ENCODE measurements around the gene UNG. TPM values are rescaled to one million over a fixed set of nuclear protein-coding genes. Genes with fewer than 3 reads are reported as not detected.

Gene UNG
- total RNA-seq, 6 experiments from 2014 or later: 19.3 to 30.4 (median 21.8) TPM

DNA sequence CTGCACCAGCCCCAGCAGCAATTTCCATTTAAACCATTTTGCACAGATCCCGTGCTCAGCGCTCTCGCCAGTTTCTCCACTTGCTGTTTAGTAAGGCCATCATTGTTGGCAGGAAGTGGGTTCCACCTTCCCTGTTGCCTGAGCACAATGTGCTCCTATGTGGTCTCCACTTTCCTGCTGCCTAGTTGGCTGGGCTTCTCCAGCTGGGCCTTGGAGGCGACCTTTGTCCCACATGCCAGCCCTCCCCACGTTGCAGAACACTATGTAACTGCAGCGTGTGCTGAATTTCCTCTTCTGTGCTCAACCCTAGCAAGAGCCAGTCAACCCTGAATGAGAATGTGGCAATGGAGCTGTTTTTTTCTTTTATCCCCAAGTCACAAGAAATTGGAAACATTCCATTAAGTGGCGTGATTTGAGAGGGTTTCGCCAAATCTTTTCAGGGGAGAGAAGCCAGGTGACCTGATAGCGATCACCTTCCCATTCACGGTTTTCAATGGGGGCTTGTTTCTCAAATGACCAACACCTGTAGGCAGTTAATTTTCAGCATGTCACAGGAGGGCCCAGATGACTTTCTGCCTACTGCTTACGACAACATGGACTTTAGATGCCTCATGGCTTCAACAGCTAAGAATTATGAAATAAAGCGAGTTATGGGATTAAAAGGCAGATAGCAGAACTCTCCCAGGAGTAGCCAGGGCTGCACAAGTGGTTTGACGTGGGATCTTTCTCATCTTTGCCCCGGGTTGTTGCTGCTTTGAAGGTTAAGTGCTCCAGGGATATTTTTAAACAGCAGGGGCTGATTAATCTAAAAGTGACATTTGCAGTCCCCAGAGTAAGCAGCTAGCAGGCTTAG is 18.6 kb downstream of the UNG start, which contains the start of gene ACACB:
Gene ACACB, plus strand, starts transcription at position 830 of the 853 bp plus-strand sequence. CDS start 22,819 bp downstream, outside the sequence.
- Mint-ChIP-seq H3K27ac (no peak within 1 kb of the TSS), H3K27me3 (ENCODE audit: insufficient read depth) (peaks cover 4% of the 10 kb centered on the region)
- no peak for DNase-seq

DNA sequence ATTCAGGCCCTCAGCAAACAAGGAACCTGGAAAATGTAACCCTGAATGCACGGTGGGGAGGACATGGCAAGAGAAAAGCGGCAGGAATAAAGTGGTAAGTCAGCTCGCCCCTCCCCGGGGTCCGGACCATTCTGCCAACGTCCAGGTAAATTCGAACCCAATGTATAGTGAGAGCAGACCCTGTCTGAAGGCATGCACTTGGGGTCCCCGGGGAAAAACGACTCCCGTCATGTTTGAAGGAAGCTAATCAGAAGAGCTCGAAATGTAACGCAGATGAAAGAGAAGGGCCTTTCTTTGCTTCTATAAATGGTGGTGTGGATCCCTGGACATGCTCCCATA is 19.2 kb downstream of the UNG start:
- Mint-ChIP-seq H3K4me1 (ENCODE audit: low read depth) (peaks cover 14% of the 10 kb centered on the region), H3K36me3 (ENCODE audit: low read depth) (no peaks in the 10 kb centered on the region), H3K27ac (no peak overlapping the region), H3K9me3 (no peaks in the 10 kb centered on the region), H3K4me3 (no peak overlapping the region), H3K27me3 (ENCODE audit: insufficient read depth) (peaks cover 4% of the 10 kb centered on the region)
- TF ChIP-seq, protein P1, sequence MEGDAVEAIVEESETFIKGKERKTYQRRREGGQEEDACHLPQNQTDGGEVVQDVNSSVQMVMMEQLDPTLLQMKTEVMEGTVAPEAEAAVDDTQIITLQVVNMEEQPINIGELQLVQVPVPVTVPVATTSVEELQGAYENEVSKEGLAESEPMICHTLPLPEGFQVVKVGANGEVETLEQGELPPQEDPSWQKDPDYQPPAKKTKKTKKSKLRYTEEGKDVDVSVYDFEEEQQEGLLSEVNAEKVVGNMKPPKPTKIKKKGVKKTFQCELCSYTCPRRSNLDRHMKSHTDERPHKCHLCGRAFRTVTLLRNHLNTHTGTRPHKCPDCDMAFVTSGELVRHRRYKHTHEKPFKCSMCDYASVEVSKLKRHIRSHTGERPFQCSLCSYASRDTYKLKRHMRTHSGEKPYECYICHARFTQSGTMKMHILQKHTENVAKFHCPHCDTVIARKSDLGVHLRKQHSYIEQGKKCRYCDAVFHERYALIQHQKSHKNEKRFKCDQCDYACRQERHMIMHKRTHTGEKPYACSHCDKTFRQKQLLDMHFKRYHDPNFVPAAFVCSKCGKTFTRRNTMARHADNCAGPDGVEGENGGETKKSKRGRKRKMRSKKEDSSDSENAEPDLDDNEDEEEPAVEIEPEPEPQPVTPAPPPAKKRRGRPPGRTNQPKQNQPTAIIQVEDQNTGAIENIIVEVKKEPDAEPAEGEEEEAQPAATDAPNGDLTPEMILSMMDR (IDR thresholded peaks at IDR 0.05): no peak
- DNase-seq: no peak

More for the DNA sequence above, 18.6 kb downstream of the UNG start, which contains the start of gene ACACB:
- TF ChIP-seq, protein P1 (IDR thresholded peaks at IDR 0.05): no peak
- Mint-ChIP-seq H3K36me3 (ENCODE audit: low read depth) (no peaks in the 10 kb centered on the region), H3K9me3 (no peaks in the 10 kb centered on the region), H3K4me1 (ENCODE audit: low read depth) (peaks cover 18% of the 10 kb centered on the region), H3K4me3 (no peak within 1 kb of the TSS)

- peaks cover 4% of the 10 kb centered on the region for H3K27me3 Mint-ChIP-seq (ENCODE audit: insufficient read depth)
- no peak overlapping the region for H3K4me3 Mint-ChIP-seq
- H3K36me3 Mint-ChIP-seq (ENCODE audit: low read depth): no peaks in the 10 kb centered on the region
- H3K4me1 Mint-ChIP-seq (ENCODE audit: low read depth): no peaks in the 10 kb centered on the region
- H3K9me3 Mint-ChIP-seq: no peaks in the 10 kb centered on the region
- DNase-seq: no peak
- TF ChIP-seq, protein P1 (IDR thresholded peaks at IDR 0.05): no peak
- H3K27ac Mint-ChIP-seq: no peak overlapping the region
Observed at GRCh38 chr12:109120095-109120494, 22.7 kb downstream of the UNG start.

DNA sequence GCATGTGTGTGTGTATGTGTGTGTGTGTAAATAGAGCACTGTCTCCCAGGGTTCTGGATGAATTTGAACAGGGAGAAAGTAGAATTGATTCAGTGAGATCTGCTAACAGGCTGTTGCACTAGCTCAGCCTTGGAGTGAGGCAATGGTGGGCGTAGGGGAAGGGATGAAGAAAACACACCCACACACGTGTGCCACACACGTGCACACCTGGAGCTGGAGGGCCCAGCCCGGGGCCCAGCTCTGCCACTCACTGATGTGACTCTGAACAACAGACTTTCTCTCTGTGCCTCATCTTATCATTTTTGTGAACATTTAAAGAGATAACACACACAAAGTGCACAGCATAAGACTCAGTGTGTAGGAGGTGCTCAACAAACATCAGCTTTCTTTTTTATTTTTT is 23.2 kb downstream of the UNG start:
- Mint-ChIP-seq H3K27ac (no peak overlapping the region), H3K9me3 (no peaks in the 10 kb centered on the region), H3K27me3 (ENCODE audit: insufficient read depth) (peaks cover 4% of the 10 kb centered on the region), H3K4me3 (no peak overlapping the region), H3K36me3 (ENCODE audit: low read depth) (no peaks in the 10 kb centered on the region), H3K4me1 (ENCODE audit: low read depth) (no peaks in the 10 kb centered on the region)
- DNase-seq: no peak
- TF ChIP-seq, protein P1 (IDR thresholded peaks at IDR 0.05): no peak

GRCh38 chr12:109121346-109121880 is 24.0 kb downstream of the UNG start:
- H3K36me3 Mint-ChIP-seq (ENCODE audit: low read depth): no peaks in the 10 kb centered on the region
- no peaks in the 10 kb centered on the region for H3K9me3 Mint-ChIP-seq
- no peak overlapping the region for H3K27ac Mint-ChIP-seq
- TF ChIP-seq, protein P1 (IDR thresholded peaks at IDR 0.05): no peak
- H3K4me3 Mint-ChIP-seq: no peak overlapping the region
- no peaks in the 10 kb centered on the region for H3K4me1 Mint-ChIP-seq (ENCODE audit: low read depth)
- DNase-seq: no peak
- peaks cover 6% of the 10 kb centered on the region for H3K27me3 Mint-ChIP-seq (ENCODE audit: insufficient read depth)
